ENCODE data around the gene TMCO4.

DNA sequence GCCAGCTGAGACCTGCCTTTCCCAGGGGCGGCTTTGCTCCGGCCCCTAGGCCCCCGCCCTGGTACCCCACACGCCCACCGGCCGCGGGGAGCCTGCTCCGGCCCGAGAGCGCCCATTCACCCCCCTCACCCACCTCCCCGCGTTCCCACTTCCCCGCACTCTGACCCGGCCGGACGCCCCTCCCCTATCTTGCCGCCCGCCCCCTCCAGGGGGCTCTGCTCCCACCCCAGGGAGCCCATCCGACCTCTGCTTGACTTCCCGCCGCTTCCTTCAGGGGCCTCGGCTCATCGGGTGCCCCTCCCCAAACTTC is 134.6 kb downstream of the TMCO4 start:
- TF ChIP-seq, protein P1, sequence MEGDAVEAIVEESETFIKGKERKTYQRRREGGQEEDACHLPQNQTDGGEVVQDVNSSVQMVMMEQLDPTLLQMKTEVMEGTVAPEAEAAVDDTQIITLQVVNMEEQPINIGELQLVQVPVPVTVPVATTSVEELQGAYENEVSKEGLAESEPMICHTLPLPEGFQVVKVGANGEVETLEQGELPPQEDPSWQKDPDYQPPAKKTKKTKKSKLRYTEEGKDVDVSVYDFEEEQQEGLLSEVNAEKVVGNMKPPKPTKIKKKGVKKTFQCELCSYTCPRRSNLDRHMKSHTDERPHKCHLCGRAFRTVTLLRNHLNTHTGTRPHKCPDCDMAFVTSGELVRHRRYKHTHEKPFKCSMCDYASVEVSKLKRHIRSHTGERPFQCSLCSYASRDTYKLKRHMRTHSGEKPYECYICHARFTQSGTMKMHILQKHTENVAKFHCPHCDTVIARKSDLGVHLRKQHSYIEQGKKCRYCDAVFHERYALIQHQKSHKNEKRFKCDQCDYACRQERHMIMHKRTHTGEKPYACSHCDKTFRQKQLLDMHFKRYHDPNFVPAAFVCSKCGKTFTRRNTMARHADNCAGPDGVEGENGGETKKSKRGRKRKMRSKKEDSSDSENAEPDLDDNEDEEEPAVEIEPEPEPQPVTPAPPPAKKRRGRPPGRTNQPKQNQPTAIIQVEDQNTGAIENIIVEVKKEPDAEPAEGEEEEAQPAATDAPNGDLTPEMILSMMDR (IDR thresholded peaks at IDR 0.05) = no peak
- TF ChIP-seq EZH2 (IDR thresholded peaks at IDR 0.05; ENCODE audit: borderline replicate concordance, insufficient read depth, low read depth, low read length, poor library complexity, severe bottlenecking) = no peak

Measured in B cell (primary cell).